Sigmoid colon (tissue), 7 donors: ENCODE results near the gene IDI2. TPM values are rescaled to one million over a fixed set of nuclear protein-coding genes. Genes with fewer than 3 reads are reported as not detected.

Experiments used
- DNase-seq: peaks from one replicate; pipeline ENCODE4 v3.0.0-alpha.2; 2019
- H3K27ac ChIP-seq, 4 donors: fragments of 200-600 bp; sonication (generic); one replicate each; pipeline ENCODE4 v1.5.1; 2016 to 2019; ENCODE audit warnings: mild to moderate bottlenecking in 1 of 4
- H3K27me3 ChIP-seq, 3 donors: fragments of 200-600 bp; sonication (generic); one replicate each; pipeline ENCODE4 v1.5.1; 2019; ENCODE audit warnings: mild to moderate bottlenecking in 1 of 3
- H3K36me3 ChIP-seq, 4 donors: fragments of 200-600 bp; sonication (generic); one replicate each; pipeline ENCODE4 v1.5.1; 2016 to 2019
- H3K4me1 ChIP-seq, 4 donors: fragments of 200-600 bp; sonication (generic); one replicate each; pipeline ENCODE4 v1.5.1; 2017 to 2019
- H3K4me3 ChIP-seq, 4 donors: fragments of 200-600 bp; sonication (generic); one replicate each; pipeline ENCODE4 v1.5.1; 2017 to 2019; ENCODE audit warnings: mild to moderate bottlenecking in 2 of 4, moderate library complexity in 1 of 4
- H3K9me3 ChIP-seq, 4 donors: fragments of 200-600 bp in 3 of 4; sonication (generic) in 3 of 4; one replicate each; pipeline versions ENCODE4 v1.5.1 to v1.6.1; 2013 to 2019
- CTCF ChIP-seq, 4 experiments: fragments of 450-650 bp in 3 of 4; fragments of 200-600 bp in 1 of 4; IDR thresholded peaks; one replicate each; pipeline ENCODE4 v1.5.1; 2016 to 2019; ENCODE audit warnings: antibody characterized with exemption in 4 of 4, mild to moderate bottlenecking in 3 of 4, moderate library complexity in 2 of 4
- EP300 ChIP-seq, 4 donors: sonication (generic); formaldehyde crosslinking; IDR thresholded peaks; one replicate each; pipeline ENCODE4 v1.6.1; 2017; ENCODE audit warnings: antibody characterized with exemption in 4 of 4
- POLR2A ChIP-seq, 2 donors: fragments of 450-650 bp; IDR thresholded peaks; one replicate each; pipeline ENCODE4 v1.6.1; 2016; ENCODE audit warnings: antibody characterized with exemption in 2 of 2, mild to moderate bottlenecking in 2 of 2, moderate library complexity in 2 of 2
- POLR2AphosphoS5 ChIP-seq, 4 donors: sonication (generic); formaldehyde crosslinking; IDR thresholded peaks; one replicate each; pipeline ENCODE4 v1.6.1; 2017; ENCODE audit warnings: antibody characterized with exemption in 4 of 4
- WGBS, 2 donors: extraction: QIAGEN DNeasy Blood & Tissue Kit; methylation state at CpG; one replicate each; pipeline ENCODE4 v1.1.7; 2013; 5-methylcytosine and 5-hydroxymethylcytosine counted together
- intact Hi-C: fragments of 100-400 bp; cut with DNase I; formaldehyde crosslinking; loops from one replicate; pipeline ENCODE4 v1.15.1; 2023
- polyA plus RNA-seq, 3 donors: library from polyadenylated mRNA; stranded (reverse); fragments of 200-250 nt; gene quantifications; one replicate each; pipeline ENCODE4 v1.2.3, GENCODE V29; 2013
- total RNA-seq, 4 donors: library from RNA; depleted of rRNA; stranded (reverse); fragments of >200 nt; gene quantifications; one replicate each; pipeline ENCODE4 v1.1.0, GENCODE V29; 2016
- donor health status: healthy with polysubstance abuse.
- donor health status: Bipolar disorder and iron deficiency.
- donor health status: healthy.

The IDI2 gene
- total and polyA plus RNA-seq, 7 donors, result not detected

GRCh38 chr10:1049425-1049958 is 23.8 kb upstream of the IDI2 start:
- no peak for DNase-seq
- no peak for TF ChIP-seq POLR2A (IDR thresholded peaks at IDR 0.05)
- TF ChIP-seq POLR2AphosphoS5 (IDR thresholded peaks at IDR 0.05), result peak in 2 of 4 donors; percentile 53
- no peaks in the 10 kb centered on the region for H3K27me3 ChIP-seq
- H3K27ac ChIP-seq, result peak overlapping the region; percentile 98 to 100 (median 100)
- peak overlapping the region; percentile 71 to 87 (median 74) for H3K4me3 ChIP-seq
- H3K9me3 ChIP-seq, result no peaks in the 10 kb centered on the region
- intact Hi-C loops, result loop anchor here (2.0 to 5.0 kb wide), 2 partner anchors 62 to 119 kb away; partner anchors contain the start of genes GTPBP4 and LARP4B
- H3K36me3 ChIP-seq, result peaks cover 0 to 36% (median 0%) of the 10 kb centered on the region in 4 donors
- H3K4me1 ChIP-seq, result peaks cover 0 to 43% (median 31%) of the 10 kb centered on the region in 4 donors
- 0 to 1% methylated on average over 34 of the region's 34 CpGs for WGBS, 2 donors

GRCh38 chr10:1048732-1049424 is 23.2 kb upstream of the IDI2 start, which contains the start of gene IDI1:
TSS of gene IDI1 (minus strand) at chr10:1049119. CDS start at chr10:1049003, 116 bp downstream.
- peak; percentile 99 for DNase-seq
- intact Hi-C loops, result loop anchor here (2.0 to 5.0 kb wide), 2 partner anchors 62 to 118 kb away; partner anchors contain the start of genes GTPBP4 and LARP4B
- Histone ChIP-seq H3K4me1 (peaks cover 0 to 43% (median 26%) of the 10 kb centered on the region in 4 donors), H3K4me3 (peak within 1 kb of the TSS; percentile 71 to 87 (median 74)), H3K36me3 (peaks cover 0 to 30% (median 0%) of the 10 kb centered on the region in 4 donors), H3K27me3 (no peaks in the 10 kb centered on the region), H3K9me3 (no peaks in the 10 kb centered on the region), H3K27ac (peak within 1 kb of the TSS; percentile 98 to 100 (median 100))
- TF ChIP-seq POLR2A (IDR thresholded peaks at IDR 0.05) (peak; percentile 85 to 89), CTCF (IDR thresholded peaks at IDR 0.05) (no peak), EP300 (IDR thresholded peaks at IDR 0.05) (peak in 1 of 4 donors; percentile 68), POLR2AphosphoS5 (IDR thresholded peaks at IDR 0.05) (peak; percentile 87 to 98 (median 93))
- 0% methylated on average over 83 of the region's 83 CpGs for WGBS, 2 donors

DNA sequence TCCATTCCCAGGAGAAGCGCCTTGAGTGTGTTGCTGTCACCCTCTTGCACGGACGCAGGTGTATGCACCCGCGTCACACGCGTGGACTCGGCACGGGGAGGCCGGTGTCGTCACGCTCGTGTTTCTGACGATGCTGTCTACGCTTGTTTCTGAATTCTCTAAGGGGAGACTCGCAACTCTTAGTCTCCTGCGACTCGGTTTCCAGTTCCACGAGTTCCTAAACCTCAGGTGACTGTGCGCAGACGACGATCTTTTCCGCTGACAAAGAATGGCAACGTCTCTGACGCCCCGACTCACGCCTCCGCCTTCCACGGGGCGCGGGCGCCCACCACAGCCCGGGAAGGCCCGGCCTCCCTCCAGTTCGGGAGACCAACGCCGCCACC is 22.7 kb upstream of the IDI2 start:
- H3K4me3 ChIP-seq, result peak overlapping the region; percentile 71 to 87 (median 74)
- 0% methylated on average over 37 of the region's 37 CpGs for WGBS, 2 donors
- TF ChIP-seq CTCF (IDR thresholded peaks at IDR 0.05), result no peak
- peak in 1 of 4 donors; percentile 38 for TF ChIP-seq POLR2AphosphoS5 (IDR thresholded peaks at IDR 0.05)
- peak in 2 of 4 donors; percentile 54 to 60 for TF ChIP-seq EP300 (IDR thresholded peaks at IDR 0.05)
- H3K27ac ChIP-seq, result peak overlapping the region; percentile 98 to 100 (median 100)
- peaks cover 0 to 30% (median 0%) of the 10 kb centered on the region in 4 donors for H3K36me3 ChIP-seq
- H3K9me3 ChIP-seq, result no peaks in the 10 kb centered on the region
- peaks cover 0 to 38% (median 26%) of the 10 kb centered on the region in 4 donors for H3K4me1 ChIP-seq
- intact Hi-C loops, result loop anchor here (2.0 to 5.0 kb wide), 2 partner anchors 61 to 118 kb away; partner anchors contain the start of genes GTPBP4 and LARP4B
- peak; percentile 89 for DNase-seq
- H3K27me3 ChIP-seq, result no peaks in the 10 kb centered on the region

DNA sequence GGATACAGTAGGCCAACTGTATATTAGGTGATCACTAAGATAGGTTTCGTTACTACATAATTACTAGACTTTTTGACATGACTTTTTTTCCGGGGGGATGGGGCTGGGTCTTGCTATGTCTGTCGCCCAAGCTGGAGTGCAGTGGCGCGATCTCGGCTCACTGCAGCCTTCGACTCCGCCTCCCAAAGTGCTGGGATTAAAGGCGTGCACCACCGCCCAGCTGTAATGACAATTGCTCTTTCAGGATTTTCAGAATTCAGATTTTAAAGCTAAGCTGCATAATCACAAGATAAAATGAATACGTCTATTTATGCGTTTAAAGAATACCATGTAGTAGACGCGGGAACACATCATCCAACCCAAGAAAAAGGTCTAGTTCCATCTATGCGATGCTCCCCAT is 22.3 kb upstream of the IDI2 start:
- H3K9me3 ChIP-seq, result no peaks in the 10 kb centered on the region
- WGBS, 2 donors, result 3 to 6% methylated on average over 15 of the region's 15 CpGs
- H3K4me1 ChIP-seq, result peaks cover 0 to 38% (median 26%) of the 10 kb centered on the region in 4 donors
- no peak for TF ChIP-seq EP300 (IDR thresholded peaks at IDR 0.05)
- TF ChIP-seq CTCF (IDR thresholded peaks at IDR 0.05), result no peak
- TF ChIP-seq POLR2A (IDR thresholded peaks at IDR 0.05), result no peak
- no peak for TF ChIP-seq POLR2AphosphoS5 (IDR thresholded peaks at IDR 0.05)
- peak overlapping the region; percentile 71 to 87 (median 74) for H3K4me3 ChIP-seq
- H3K27ac ChIP-seq, result peak overlapping the region; percentile 98 to 100 (median 100)
- H3K36me3 ChIP-seq, result peaks cover 0 to 30% (median 0%) of the 10 kb centered on the region in 4 donors
- no peak for DNase-seq
- intact Hi-C loops, result loop anchor here (2.0 to 5.0 kb wide), 2 partner anchors 61 to 117 kb away; partner anchors contain the start of genes GTPBP4 and LARP4B
- H3K27me3 ChIP-seq, result no peaks in the 10 kb centered on the region

- Histone ChIP-seq H3K27ac (no peak overlapping the region), H3K27me3 (no peaks in the 10 kb centered on the region), H3K36me3 (peaks cover 0 to 34% (median 4%) of the 10 kb centered on the region in 4 donors), H3K4me1 (peaks cover 0 to 29% (median 20%) of the 10 kb centered on the region in 4 donors), H3K4me3 (no peak overlapping the region), H3K9me3 (no peaks in the 10 kb centered on the region)
- DNase-seq, result no peak
- WGBS, 2 donors, result 86 to 88% methylated on average over 6 of the region's 6 CpGs
- intact Hi-C loops, result loop anchor here (5.0 kb wide), 1 partner anchor 58 kb away; the partner anchor contains the start of gene GTPBP4
- TF ChIP-seq POLR2A (IDR thresholded peaks at IDR 0.05), result no peak
- no peak for TF ChIP-seq POLR2AphosphoS5 (IDR thresholded peaks at IDR 0.05)
- no peak for TF ChIP-seq EP300 (IDR thresholded peaks at IDR 0.05)
- TF ChIP-seq CTCF (IDR thresholded peaks at IDR 0.05), result no peak
These were observed 19.8 kb upstream of the IDI2 start for GRCh38 chr10:1045415-1045814.
